ENCODE data around the gene SLC5A10.
"Not testable (repeated sequence)": the region's sequence is repeated elsewhere in the genome, so short reads cannot be mapped to it uniquely, and the experiment has no call there.

The SLC5A10 gene

DNA sequence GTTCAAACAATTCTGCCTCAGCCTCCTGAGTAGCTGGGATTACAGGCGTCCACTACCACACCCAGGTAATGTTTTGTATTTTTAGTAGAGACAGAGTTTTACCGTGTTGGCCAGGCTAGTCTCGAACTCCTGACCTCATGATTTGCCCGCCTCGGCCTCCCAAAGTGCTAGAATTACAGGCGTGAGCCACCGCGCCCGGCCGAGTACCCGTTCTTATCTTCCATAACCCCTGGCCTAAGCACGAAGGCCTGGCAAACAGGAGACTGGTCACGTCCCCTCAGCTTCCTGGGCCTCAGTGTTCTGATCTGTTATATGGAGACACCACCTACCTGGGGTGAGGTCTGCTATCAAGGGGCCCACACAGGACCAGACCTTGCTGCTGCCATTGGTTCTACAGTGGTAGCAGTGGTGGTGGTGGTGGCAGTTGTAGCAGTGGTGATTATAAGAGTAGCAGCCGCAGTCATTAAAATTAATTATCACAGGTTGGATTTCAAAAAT, 1.3 kb downstream of the SLC5A10 start:
- TF ChIP-seq, protein P1, sequence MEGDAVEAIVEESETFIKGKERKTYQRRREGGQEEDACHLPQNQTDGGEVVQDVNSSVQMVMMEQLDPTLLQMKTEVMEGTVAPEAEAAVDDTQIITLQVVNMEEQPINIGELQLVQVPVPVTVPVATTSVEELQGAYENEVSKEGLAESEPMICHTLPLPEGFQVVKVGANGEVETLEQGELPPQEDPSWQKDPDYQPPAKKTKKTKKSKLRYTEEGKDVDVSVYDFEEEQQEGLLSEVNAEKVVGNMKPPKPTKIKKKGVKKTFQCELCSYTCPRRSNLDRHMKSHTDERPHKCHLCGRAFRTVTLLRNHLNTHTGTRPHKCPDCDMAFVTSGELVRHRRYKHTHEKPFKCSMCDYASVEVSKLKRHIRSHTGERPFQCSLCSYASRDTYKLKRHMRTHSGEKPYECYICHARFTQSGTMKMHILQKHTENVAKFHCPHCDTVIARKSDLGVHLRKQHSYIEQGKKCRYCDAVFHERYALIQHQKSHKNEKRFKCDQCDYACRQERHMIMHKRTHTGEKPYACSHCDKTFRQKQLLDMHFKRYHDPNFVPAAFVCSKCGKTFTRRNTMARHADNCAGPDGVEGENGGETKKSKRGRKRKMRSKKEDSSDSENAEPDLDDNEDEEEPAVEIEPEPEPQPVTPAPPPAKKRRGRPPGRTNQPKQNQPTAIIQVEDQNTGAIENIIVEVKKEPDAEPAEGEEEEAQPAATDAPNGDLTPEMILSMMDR (IDR thresholded peaks at IDR 0.05; ENCODE audit: low read depth, low read length, missing control alignments) = no peak
- H3K4me3 ChIP-seq (ENCODE audit: low read depth, low read length) = no peak overlapping the region
- DNase-seq (ENCODE audit: low read depth) = no peak
- in situ Hi-C loops (cut with HindIII; ENCODE audit: low sequenced_read_pairs) = no loop called here

DNA sequence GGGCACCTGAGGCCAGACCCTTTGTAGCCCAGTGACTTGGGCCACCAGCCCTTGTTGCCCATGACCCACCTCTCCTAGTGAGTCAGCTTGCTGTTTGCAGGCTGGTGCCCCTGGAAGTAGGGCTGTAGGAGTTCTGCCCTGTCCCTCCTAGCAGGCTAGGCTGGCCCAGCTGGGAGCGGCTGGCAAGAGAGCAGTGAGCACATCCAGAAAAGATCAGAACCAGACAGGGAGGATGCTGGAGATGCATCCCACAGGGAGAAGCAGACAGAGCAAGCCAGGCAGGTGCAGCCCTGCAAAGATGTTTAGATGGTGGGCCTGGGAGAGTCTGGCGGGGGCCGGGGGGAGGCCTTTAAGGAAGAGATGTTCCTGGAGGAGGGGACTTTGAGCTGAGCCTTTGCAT, 2.4 kb downstream of the SLC5A10 start:
- in situ Hi-C loops (cut with HindIII; ENCODE audit: low sequenced_read_pairs) = no loop called here

DNA sequence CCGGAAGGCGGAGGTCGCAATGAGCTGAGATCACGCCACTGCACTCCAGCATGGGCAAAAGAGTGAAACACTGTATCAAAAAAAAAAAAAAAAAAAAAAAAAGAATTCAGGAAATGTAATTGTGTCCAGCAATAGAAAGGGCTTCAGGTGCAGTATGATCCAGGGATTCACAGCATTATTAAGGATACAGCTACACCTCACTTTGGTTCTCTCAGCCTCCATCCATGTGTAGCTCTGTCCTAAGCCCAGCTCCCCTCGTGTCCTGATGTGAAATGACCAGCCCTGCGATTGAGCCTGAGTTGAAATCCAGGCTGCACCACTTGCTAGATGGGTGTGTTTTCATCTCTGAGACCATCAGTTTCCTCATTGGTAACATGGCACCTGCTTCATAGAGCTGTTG, 3.0 kb downstream of the SLC5A10 start:
- H3K4me3 ChIP-seq (ENCODE audit: low read depth, low read length) = no peak overlapping the region
- DNase-seq (ENCODE audit: low read depth) = no peak
- in situ Hi-C loops (cut with HindIII; ENCODE audit: low sequenced_read_pairs) = no loop called here
- TF ChIP-seq, protein P1 (IDR thresholded peaks at IDR 0.05; ENCODE audit: low read depth, low read length, missing control alignments) = no peak

More for the DNA sequence above, 2.4 kb downstream of the SLC5A10 start:
- TF ChIP-seq, protein P1 (IDR thresholded peaks at IDR 0.05; ENCODE audit: low read depth, low read length, missing control alignments) = no peak
- H3K4me3 ChIP-seq (ENCODE audit: low read depth, low read length) = no peak overlapping the region
- no peak for DNase-seq (ENCODE audit: low read depth)

DNA sequence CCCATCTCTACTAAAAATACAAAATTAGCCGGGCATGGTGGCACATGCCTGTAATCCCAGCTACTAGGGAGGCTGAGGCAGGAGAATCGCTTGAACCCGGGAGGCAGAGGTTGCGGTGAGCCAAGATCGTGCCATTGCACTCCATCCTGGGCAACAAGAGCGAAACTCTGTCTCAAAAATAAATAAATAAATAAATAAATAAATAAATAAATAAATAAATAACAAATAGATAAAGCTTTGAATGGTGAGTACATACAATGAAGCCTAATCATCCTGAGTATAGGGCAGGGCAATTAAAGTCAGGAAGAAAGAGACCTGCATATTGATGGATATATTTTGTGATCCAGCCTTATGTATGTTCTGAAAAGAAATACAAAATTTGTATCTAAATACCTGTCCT, 4.1 kb downstream of the SLC5A10 start:
- in situ Hi-C loops (cut with HindIII; ENCODE audit: low sequenced_read_pairs); DNase-seq (ENCODE audit: low read depth); H3K4me3 ChIP-seq (ENCODE audit: low read depth, low read length): not testable (repeated sequence)

DNA sequence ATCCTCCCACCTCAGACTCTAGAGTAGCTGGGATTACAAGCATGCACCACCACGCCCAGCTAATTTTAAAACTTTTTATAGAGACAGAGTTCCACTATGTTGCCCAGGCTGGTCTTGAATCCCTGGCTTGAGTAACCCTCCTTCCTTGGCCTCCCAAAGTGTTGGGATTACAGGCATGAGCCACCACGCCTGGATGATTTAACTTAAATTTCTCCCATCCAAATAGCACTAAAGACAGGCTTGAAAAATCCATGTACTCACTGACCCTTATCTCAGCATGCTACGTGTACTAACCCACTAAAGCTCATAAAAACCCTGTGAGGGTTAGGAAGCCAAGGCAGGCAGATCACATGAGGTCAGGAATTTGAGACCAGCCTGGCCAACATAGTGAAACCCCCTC, 4.6 kb downstream of the SLC5A10 start:
- no peak overlapping the region for H3K4me3 ChIP-seq (ENCODE audit: low read depth, low read length)
- DNase-seq (ENCODE audit: low read depth) = no peak
- in situ Hi-C loops (cut with HindIII; ENCODE audit: low sequenced_read_pairs) = no loop called here
- TF ChIP-seq, protein P1 (IDR thresholded peaks at IDR 0.05; ENCODE audit: low read depth, low read length, missing control alignments) = no peak

DNA sequence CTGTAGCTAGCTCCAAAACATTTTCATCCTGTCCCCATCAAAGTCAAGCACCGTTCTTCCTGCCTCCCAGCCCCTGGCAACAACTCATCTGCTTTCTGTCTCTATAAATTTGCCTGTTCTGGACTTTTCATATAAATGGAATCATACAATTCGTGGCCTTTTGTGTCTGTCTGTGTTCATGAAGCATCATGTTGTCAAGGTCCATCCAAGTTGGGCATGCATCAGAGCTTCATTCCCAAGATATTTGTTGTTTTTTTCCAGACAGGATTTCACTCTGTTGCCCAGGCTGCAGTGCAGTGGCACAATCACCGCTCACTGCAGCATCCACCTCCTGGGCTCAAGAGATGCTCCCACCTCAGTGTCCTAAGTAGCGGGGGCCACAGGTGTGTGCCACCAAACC, 5.9 kb downstream of the SLC5A10 start:
- DNase-seq (ENCODE audit: low read depth) = no peak
- TF ChIP-seq, protein P1 (IDR thresholded peaks at IDR 0.05; ENCODE audit: low read depth, low read length, missing control alignments) = no peak
- in situ Hi-C loops (cut with HindIII; ENCODE audit: low sequenced_read_pairs) = no loop called here
- no peak overlapping the region for H3K4me3 ChIP-seq (ENCODE audit: low read depth, low read length)

DNA sequence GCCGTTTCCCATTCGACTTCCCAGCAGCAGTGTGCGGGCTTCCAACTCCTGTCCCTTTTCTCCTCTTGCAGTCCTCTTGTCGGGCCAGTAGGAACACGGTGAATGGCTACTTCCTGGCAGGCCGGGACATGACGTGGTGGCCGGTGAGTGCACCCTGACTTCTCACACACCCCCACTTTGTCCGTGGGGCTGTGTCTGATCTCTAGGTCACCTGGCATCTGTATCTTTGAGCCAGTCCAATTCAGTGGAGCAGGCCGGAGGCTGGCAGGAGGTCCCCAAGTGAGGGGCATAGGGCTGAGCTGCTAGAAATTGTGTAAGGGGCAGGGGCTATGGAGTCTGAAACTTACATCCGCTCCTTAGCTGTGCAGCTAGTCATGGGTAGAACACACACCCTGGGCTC, 6.6 kb downstream of the SLC5A10 start:
- TF ChIP-seq, protein P1 (IDR thresholded peaks at IDR 0.05; ENCODE audit: low read depth, low read length, missing control alignments) = no peak
- no peak for DNase-seq (ENCODE audit: low read depth)
- no peak overlapping the region for H3K4me3 ChIP-seq (ENCODE audit: low read depth, low read length)
- in situ Hi-C loops (cut with HindIII; ENCODE audit: low sequenced_read_pairs) = no loop called here

Measured in astrocyte of the cerebellum (primary cell).